Liver (tissue), 9 donors: Measurements from ENCODE around the gene TCEA2. TPM values are rescaled to one million over a fixed set of nuclear protein-coding genes. Genes with fewer than 3 reads are reported as not detected.

Experiments
- DNase-seq: peaks from one replicate; pipeline ENCODE4 v3.0.0-alpha.2; 2017; ENCODE audit warnings: low spot score
- H3K27ac ChIP-seq, 2 donors: one replicate each; pipeline ENCODE4 v1.7.0; 2013; ENCODE audit warnings: inconsistent platforms in 2 of 2, low read length in 2 of 2, control low read depth in 1 of 2, low read depth in 1 of 2, mild to moderate bottlenecking in 1 of 2
- H3K27me3 ChIP-seq, 4 donors: one replicate each; pipeline versions ENCODE4 v1.6.1 to v1.7.0; 2013; ENCODE audit warnings: low read length in 3 of 4, inconsistent platforms in 1 of 4, mild to moderate bottlenecking in 1 of 4, moderate library complexity in 1 of 4; ENCODE audit not compliant: control insufficient read depth in 4 of 4, insufficient read depth in 4 of 4
- H3K36me3 ChIP-seq, 4 donors: one replicate each; pipeline versions ENCODE4 v1.6.1 to v1.7.0; 2013; ENCODE audit warnings: low read length in 3 of 4, mild to moderate bottlenecking in 3 of 4, low read depth in 1 of 4, moderate library complexity in 1 of 4; ENCODE audit not compliant: control insufficient read depth in 4 of 4, insufficient read depth in 3 of 4
- H3K4me1 ChIP-seq, 4 donors: one replicate each; pipeline versions ENCODE4 v1.6.1 to v1.7.0; 2013; ENCODE audit warnings: low read length in 3 of 4, mild to moderate bottlenecking in 3 of 4, moderate library complexity in 1 of 4; ENCODE audit not compliant: control insufficient read depth in 4 of 4, insufficient read depth in 4 of 4
- H3K4me3 ChIP-seq, 3 donors: one replicate each; pipeline versions ENCODE4 v1.6.1 to v1.7.0; 2013; ENCODE audit warnings: low read length in 3 of 3, control low read depth in 1 of 3, low read depth in 1 of 3, mild to moderate bottlenecking in 1 of 3
- H3K9ac ChIP-seq, 2 donors: one replicate each; pipeline ENCODE4 v1.7.0; 2013; ENCODE audit warnings: low read length in 2 of 2, mild to moderate bottlenecking in 2 of 2, moderate library complexity in 2 of 2, control low read depth in 1 of 2, low read depth in 1 of 2
- H3K9me3 ChIP-seq, 4 donors: one replicate each; pipeline versions ENCODE4 v1.6.1 to v1.7.0; 2013; ENCODE audit warnings: low read length in 3 of 4; ENCODE audit not compliant: control insufficient read depth in 4 of 4
- CTCF ChIP-seq: fragments of 150-350 bp; IDR thresholded peaks from 2 replicates; pipeline ENCODE4 v1.5.1; 2017; ENCODE audit warnings: improper control_type of control experiment, low read depth, low read length; ENCODE audit not compliant: missing input control
- EGR1 ChIP-seq, 2 donors: IDR thresholded peaks; 2 replicates each; pipeline ENCODE4 v1.6.1; 2016 to 2018; ENCODE audit warnings: antibody characterized with exemption in 2 of 2, low read depth in 2 of 2
- FOXA1 ChIP-seq: IDR thresholded peaks from 2 replicates; pipeline ENCODE4 v1.6.1; 2016; ENCODE audit warnings: antibody characterized with exemption
- HNF4A ChIP-seq, 2 donors: conservative IDR thresholded peaks; 2 replicates each; pipeline ENCODE4 v1.6.1; 2016; ENCODE audit warnings: antibody characterized with exemption in 2 of 2, mild to moderate bottlenecking in 2 of 2
- HNF4G ChIP-seq: IDR thresholded peaks from 2 replicates; pipeline ENCODE4 v1.6.1; 2016; ENCODE audit warnings: antibody characterized with exemption
- MAX ChIP-seq: IDR thresholded peaks from 2 replicates; pipeline ENCODE4 v1.6.1; 2016; ENCODE audit warnings: antibody characterized with exemption
- NR2F2 ChIP-seq: IDR thresholded peaks from 2 replicates; pipeline ENCODE4 v1.6.1; 2016; ENCODE audit warnings: antibody characterized with exemption
- RAD21 ChIP-seq, 2 donors: IDR thresholded peaks; 2 replicates each; pipeline ENCODE4 v1.6.1; 2016; ENCODE audit warnings: antibody characterized with exemption in 2 of 2, mild to moderate bottlenecking in 2 of 2
- REST ChIP-seq: IDR thresholded peaks from 2 replicates; pipeline ENCODE4 v1.6.1; 2016; ENCODE audit warnings: antibody characterized with exemption, mild to moderate bottlenecking
- SP1 ChIP-seq: IDR thresholded peaks from 2 replicates; pipeline ENCODE4 v1.6.1; 2018; ENCODE audit warnings: antibody characterized with exemption, mild to moderate bottlenecking
- TAF1 ChIP-seq: conservative IDR thresholded peaks from 2 replicates; pipeline ENCODE4 v1.6.1; 2016; ENCODE audit warnings: antibody characterized with exemption, mild to moderate bottlenecking
- YY1 ChIP-seq: IDR thresholded peaks from 2 replicates; pipeline ENCODE4 v1.6.1; 2016; ENCODE audit warnings: antibody characterized with exemption, mild to moderate bottlenecking
- WGBS: extraction: QIAGEN DNeasy Blood & Tissue Kit; methylation state at CpG from one replicate; pipeline ENCODE4 v1.1.7; 2013; 5-methylcytosine and 5-hydroxymethylcytosine counted together
- polyA plus RNA-seq, 2 donors: library from polyadenylated mRNA; stranded (reverse) in 1 of 2; unstranded in 1 of 2; fragments of 200-250 nt in 1 of 2; fragments of >200 nt in 1 of 2; fragmentation: Nextera tagmentation in 1 of 2; extraction: Ambion mirVana in 1 of 2; gene quantifications; one replicate each; pipeline versions ENCODE4 v1.2.1 to v1.2.3, GENCODE V29; 2013 to 2015
- total RNA-seq, 2 donors: library from RNA; depleted of rRNA; stranded (reverse); fragments of >200 nt; gene quantifications; one replicate each; pipeline ENCODE4 v1.2.3, GENCODE V29; 2014
- TF ChIP-seq, protein P1 (sequence below): IDR thresholded peaks from 2 replicates; pipeline ENCODE4 v1.6.1; 2016; ENCODE audit warnings: antibody characterized with exemption
- donor health status: healthy.
- donor health status: healthy.
- donor health status: healthy.
- donor health status: healthy.
- donor health status: healthy.

TCEA2 gene
- total and polyA plus RNA-seq, 4 donors = 4.6 to 22.6 (median 11.8) TPM

GRCh38 chr20:64095927-64096326 lies 32.9 kb downstream of the TCEA2 start:
- TF ChIP-seq FOXA1 (no peak), HNF4A (conservative IDR thresholded peaks at IDR 0.05) (no peak), CTCF (no peak), SP1 (no peak), MAX (no peak), YY1 (no peak), EGR1 (IDR thresholded peaks at IDR 0.05; ENCODE audit: low read depth in 2 of 2) (no peak), REST (no peak), TAF1 (no peak), RAD21 (IDR thresholded peaks at IDR 0.05) (no peak), NR2F2 (no peak)
- TF ChIP-seq, protein P1, sequence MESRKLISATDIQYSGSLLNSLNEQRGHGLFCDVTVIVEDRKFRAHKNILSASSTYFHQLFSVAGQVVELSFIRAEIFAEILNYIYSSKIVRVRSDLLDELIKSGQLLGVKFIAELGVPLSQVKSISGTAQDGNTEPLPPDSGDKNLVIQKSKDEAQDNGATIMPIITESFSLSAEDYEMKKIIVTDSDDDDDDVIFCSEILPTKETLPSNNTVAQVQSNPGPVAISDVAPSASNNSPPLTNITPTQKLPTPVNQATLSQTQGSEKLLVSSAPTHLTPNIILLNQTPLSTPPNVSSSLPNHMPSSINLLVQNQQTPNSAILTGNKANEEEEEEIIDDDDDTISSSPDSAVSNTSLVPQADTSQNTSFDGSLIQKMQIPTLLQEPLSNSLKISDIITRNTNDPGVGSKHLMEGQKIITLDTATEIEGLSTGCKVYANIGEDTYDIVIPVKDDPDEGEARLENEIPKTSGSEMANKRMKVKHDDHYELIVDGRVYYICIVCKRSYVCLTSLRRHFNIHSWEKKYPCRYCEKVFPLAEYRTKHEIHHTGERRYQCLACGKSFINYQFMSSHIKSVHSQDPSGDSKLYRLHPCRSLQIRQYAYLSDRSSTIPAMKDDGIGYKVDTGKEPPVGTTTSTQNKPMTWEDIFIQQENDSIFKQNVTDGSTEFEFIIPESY = no peak
- Histone ChIP-seq H3K4me1 (no peaks in the 10 kb centered on the region), H3K27me3 (peaks cover 0 to 5% (median 0%) of the 10 kb centered on the region in 4 donors), H3K36me3 (no peaks in the 10 kb centered on the region), H3K4me3 (no peak overlapping the region), H3K9ac (no peak overlapping the region), H3K27ac (no peak overlapping the region), H3K9me3 (no peaks in the 10 kb centered on the region)
- WGBS = 84% methylated on average over 11 of the region's 11 CpGs
- DNase-seq = no peak

DNA sequence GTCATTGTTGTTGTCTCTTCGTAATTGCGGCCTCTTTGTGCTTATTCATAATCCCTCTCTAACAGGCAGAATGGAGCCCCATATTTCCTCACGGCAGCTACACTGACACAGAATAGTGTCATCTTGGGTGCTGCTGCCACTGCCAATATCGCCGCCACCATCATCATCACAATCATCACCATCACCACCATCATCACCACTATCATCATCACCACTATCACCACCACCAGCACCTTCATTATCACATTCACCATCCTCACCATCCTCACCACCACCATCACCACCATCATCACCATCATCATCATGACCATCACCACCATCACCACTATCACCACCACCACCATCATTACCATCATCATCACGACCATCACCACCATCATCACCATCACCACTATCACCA lies 33.5 kb downstream of the TCEA2 start:
- no peak for DNase-seq
- peaks cover 0 to 5% (median 0%) of the 10 kb centered on the region in 4 donors for H3K27me3 ChIP-seq
- H3K36me3 ChIP-seq = no peaks in the 10 kb centered on the region
- WGBS = 94% methylated on average over 6 of the region's 6 CpGs
- no peak overlapping the region for H3K4me3 ChIP-seq
- TF ChIP-seq NR2F2 = no peak
- no peak for TF ChIP-seq HNF4G
- no peak for TF ChIP-seq REST
- no peak overlapping the region for H3K9ac ChIP-seq
- no peaks in the 10 kb centered on the region for H3K4me1 ChIP-seq
- no peaks in the 10 kb centered on the region for H3K9me3 ChIP-seq
- H3K27ac ChIP-seq = no peak overlapping the region
